SU-DHL-6 (cell line): Measurements from ENCODE around the gene ATL2.

Experiments used
- H2AFZ ChIP-seq: fragments of 200-600 bp; sonication (generic); 2 replicates; pipeline ENCODE4 v1.6.1; 2014; ENCODE audit warnings: low read depth, mild to moderate bottlenecking, moderate library complexity, mixed read lengths, antibody characterized with exemption, low read length; ENCODE audit not compliant: severe bottlenecking
- H3F3A ChIP-seq: fragments of 200-600 bp; shearing (Covaris generic); 2 replicates; pipeline ENCODE4 v1.6.0; 2016; ENCODE audit warnings: antibody characterized with exemption, mild to moderate bottlenecking; ENCODE audit not compliant: insufficient read depth
- H3K27ac ChIP-seq: fragments of 200-600 bp; sonication (generic); 2 replicates; pipeline ENCODE4 v1.5.1; 2016; ENCODE audit warnings: low read depth, mild to moderate bottlenecking, low read length, moderate library complexity, mixed read lengths
- H3K27me3 ChIP-seq: fragments of 200-600 bp; sonication (generic), shearing (Covaris generic); 2 replicates; pipeline ENCODE4 v1.6.0; 2014; ENCODE audit warnings: mild to moderate bottlenecking, low read length
- H3K36me3 ChIP-seq: fragments of 200-600 bp; sonication (generic); 2 replicates; pipeline ENCODE4 v1.6.1; 2014; ENCODE audit warnings: mild to moderate bottlenecking, low read length, mixed read lengths
- H3K4me2 ChIP-seq: fragments of 300-600, 200-600 bp; shearing (Covaris generic), sonication (generic); 2 replicates; pipeline ENCODE4 v1.6.0; 2014; ENCODE audit warnings: low read length, low read depth, mild to moderate bottlenecking; ENCODE audit not compliant: poor library complexity, severe bottlenecking
- H3K4me3 ChIP-seq: fragments of 200-600 bp; sonication (generic); 2 replicates; pipeline ENCODE4 v1.5.1; 2014; ENCODE audit warnings: antibody characterized with exemption, low read length, mild to moderate bottlenecking, mixed read lengths; ENCODE audit not compliant: insufficient read depth, poor library complexity, severe bottlenecking
- H3K79me2 ChIP-seq: fragments of 200-600 bp; sonication (generic); 2 replicates; pipeline ENCODE4 v1.6.1; 2014; ENCODE audit warnings: mild to moderate bottlenecking, low read length, moderate library complexity; ENCODE audit not compliant: insufficient read depth
- H3K9ac ChIP-seq: fragments of 200-600 bp; sonication (generic); 2 replicates; pipeline ENCODE4 v1.7.0; 2014; ENCODE audit warnings: mild to moderate bottlenecking, low read length
- H3K9me2 ChIP-seq: fragments of 200-600 bp; sonication (generic); replicated peaks from 2 replicates; pipeline ENCODE4 v1.6.1; 2014; ENCODE audit warnings: low read length; ENCODE audit not compliant: insufficient read depth
- H3K9me3 ChIP-seq: fragments of 200-600 bp; sonication (generic); 2 replicates; pipeline ENCODE4 v1.6.1; 2014; ENCODE audit warnings: low read length, mixed read lengths; ENCODE audit not compliant: insufficient read depth
- H4K20me1 ChIP-seq: fragments of 200-600 bp; sonication (generic); 2 replicates; pipeline ENCODE4 v1.6.1; 2014; ENCODE audit warnings: low read depth, mild to moderate bottlenecking, antibody characterized with exemption, low read length, moderate library complexity, mixed read lengths
- EZH2phosphoT487 ChIP-seq: fragments of 200-600 bp; sonication (generic), shearing (Covaris generic); conservative IDR thresholded peaks from 2 replicates; pipeline ENCODE4 v1.6.1; 2018; ENCODE audit warnings: mild to moderate bottlenecking, antibody characterized with exemption, low read length, moderate library complexity, mixed read lengths
- TF ChIP-seq, protein P1 (sequence below): fragments of 200-600 bp; sonication (generic); IDR thresholded peaks from one replicate; pipeline ENCODE4 v1.5.1; 2017; ENCODE audit warnings: antibody characterized with exemption, mild to moderate bottlenecking, low read length, moderate library complexity; ENCODE audit not compliant: insufficient read depth, poor library complexity, severe bottlenecking

ATL2 gene

DNA sequence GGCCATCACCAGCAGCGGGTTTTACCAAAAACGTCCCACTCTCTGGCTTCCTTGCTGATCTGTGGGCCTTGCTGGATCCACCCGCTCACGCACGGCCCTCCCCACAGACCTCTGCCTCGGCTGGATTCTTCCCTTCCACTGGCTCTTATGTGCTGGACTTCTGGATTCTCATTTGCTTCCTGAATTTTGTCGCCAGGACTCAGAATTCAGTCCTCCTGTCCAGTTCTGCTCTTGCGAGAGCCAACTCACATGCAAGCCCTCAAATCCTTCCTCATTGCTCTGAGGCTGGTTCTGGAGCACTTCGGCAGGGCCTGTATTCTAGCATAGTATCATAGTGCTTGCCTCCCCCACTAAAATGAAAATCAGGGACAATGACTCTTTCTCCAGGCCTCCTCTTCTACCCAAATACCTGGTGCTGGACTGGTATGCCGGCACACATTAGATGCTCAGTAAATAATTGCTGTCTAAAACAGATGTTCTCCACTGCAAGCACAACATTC lies 115.5 kb downstream of the ATL2 start:
- no peaks in the 10 kb centered on the region for H4K20me1 ChIP-seq
- H3K9ac ChIP-seq: no peak overlapping the region
- no peaks in the 10 kb centered on the region for H3K9me2 ChIP-seq
- TF ChIP-seq, protein P1, sequence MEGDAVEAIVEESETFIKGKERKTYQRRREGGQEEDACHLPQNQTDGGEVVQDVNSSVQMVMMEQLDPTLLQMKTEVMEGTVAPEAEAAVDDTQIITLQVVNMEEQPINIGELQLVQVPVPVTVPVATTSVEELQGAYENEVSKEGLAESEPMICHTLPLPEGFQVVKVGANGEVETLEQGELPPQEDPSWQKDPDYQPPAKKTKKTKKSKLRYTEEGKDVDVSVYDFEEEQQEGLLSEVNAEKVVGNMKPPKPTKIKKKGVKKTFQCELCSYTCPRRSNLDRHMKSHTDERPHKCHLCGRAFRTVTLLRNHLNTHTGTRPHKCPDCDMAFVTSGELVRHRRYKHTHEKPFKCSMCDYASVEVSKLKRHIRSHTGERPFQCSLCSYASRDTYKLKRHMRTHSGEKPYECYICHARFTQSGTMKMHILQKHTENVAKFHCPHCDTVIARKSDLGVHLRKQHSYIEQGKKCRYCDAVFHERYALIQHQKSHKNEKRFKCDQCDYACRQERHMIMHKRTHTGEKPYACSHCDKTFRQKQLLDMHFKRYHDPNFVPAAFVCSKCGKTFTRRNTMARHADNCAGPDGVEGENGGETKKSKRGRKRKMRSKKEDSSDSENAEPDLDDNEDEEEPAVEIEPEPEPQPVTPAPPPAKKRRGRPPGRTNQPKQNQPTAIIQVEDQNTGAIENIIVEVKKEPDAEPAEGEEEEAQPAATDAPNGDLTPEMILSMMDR: no peak
- no peak for TF ChIP-seq EZH2phosphoT487
- H3F3A ChIP-seq: no peaks in the 10 kb centered on the region
- H3K4me3 ChIP-seq: no peak overlapping the region
- no peaks in the 10 kb centered on the region for H3K27me3 ChIP-seq
- H3K36me3 ChIP-seq: no peaks in the 10 kb centered on the region
- no peak overlapping the region for H3K27ac ChIP-seq
- H3K4me2 ChIP-seq: no peak overlapping the region
- H3K9me3 ChIP-seq: 0 out of 2 replicates have a peak, but pooled peaks cover 7% of the 10 kb centered on the region
- no peaks in the 10 kb centered on the region for H3K79me2 ChIP-seq
- H2AFZ ChIP-seq: no peak overlapping the region

DNA sequence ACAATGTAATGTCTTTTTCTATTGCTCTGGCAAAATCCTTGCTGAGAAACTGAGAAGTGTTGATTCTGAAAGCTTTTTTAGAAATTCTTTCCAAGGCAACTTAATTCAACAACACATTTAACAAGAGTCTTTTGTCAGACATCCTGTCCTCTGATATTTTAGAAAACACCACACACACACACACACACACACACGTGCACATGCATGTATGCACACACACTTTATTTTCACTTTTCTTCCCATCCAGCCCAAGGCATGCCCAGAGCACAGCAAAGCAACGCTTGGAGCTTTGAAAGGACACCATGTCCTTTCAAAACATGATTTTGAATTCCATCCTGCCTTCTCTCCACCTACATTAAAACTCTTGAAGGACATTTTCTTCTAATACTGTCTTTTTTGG lies 116.1 kb downstream of the ATL2 start:
- no peaks in the 10 kb centered on the region for H3F3A ChIP-seq
- no peak overlapping the region for H3K4me2 ChIP-seq
- H3K9me2 ChIP-seq: no peaks in the 10 kb centered on the region
- no peak overlapping the region for H3K27ac ChIP-seq
- H4K20me1 ChIP-seq: no peaks in the 10 kb centered on the region
- no peak overlapping the region for H3K4me3 ChIP-seq
- no peak overlapping the region for H2AFZ ChIP-seq
- no peaks in the 10 kb centered on the region for H3K79me2 ChIP-seq
- no peak overlapping the region for H3K9ac ChIP-seq
- no peaks in the 10 kb centered on the region for H3K36me3 ChIP-seq
- no peaks in the 10 kb centered on the region for H3K27me3 ChIP-seq
- 0 out of 2 replicates have a peak, but pooled peaks cover under 1% of the 10 kb centered on the region for H3K9me3 ChIP-seq
- TF ChIP-seq, protein P1: no peak
- TF ChIP-seq EZH2phosphoT487: no peak

DNA sequence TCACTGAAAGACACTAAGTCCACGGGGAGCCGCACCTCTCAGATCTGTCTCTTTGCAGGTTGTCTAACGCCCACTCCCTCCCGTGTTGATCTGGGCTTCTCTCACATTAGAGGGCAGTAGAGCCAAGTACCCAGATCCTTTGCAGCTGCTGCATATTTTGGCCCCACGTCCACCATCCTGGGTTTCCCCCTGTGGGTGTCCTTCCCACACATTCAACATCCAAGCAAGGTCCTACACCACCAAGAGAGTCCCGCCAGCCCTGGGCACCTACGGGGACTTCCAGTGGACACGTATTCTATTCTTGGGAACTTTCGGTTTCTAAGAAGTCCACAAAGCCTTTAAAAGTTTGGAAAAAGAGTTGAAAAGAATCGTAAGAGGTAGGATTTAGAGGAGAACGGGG lies 116.6 kb downstream of the ATL2 start:
- Histone ChIP-seq H3K4me3 (no peak overlapping the region), H3K9ac (no peak overlapping the region), H2AFZ (no peak overlapping the region)

More for the DNA sequence above, 116.6 kb downstream of the ATL2 start:
- Histone ChIP-seq H3K9me2 (no peaks in the 10 kb centered on the region), H3K4me2 (no peak overlapping the region), H3K79me2 (no peaks in the 10 kb centered on the region), H3K36me3 (no peaks in the 10 kb centered on the region), H3F3A (no peaks in the 10 kb centered on the region), H3K27me3 (no peaks in the 10 kb centered on the region), H3K9me3 (no peaks in the 10 kb centered on the region), H4K20me1 (no peaks in the 10 kb centered on the region), H3K27ac (no peak overlapping the region)
- no peak for TF ChIP-seq EZH2phosphoT487
- TF ChIP-seq, protein P1: no peak
